C1 segment of cervical spinal cord (tissue), 14 donors: ENCODE results near the gene SPON2.
A peak's percentile ranks its signal among the peaks of the same experiment; 100 is the strongest.

Source experiments
- DNase-seq, 14 donors: peaks; one replicate each; lab custom pipeline; 2025; lab: John Stamatoyannopoulos, UW

SPON2 gene

GRCh38 chr4:1208970-1209704, 36.8 kb upstream of the SPON2 start:
- DNase-seq = peak in 1 of 14 donors; percentile 53

- no peak for DNase-seq
These were observed 36.0 kb upstream of the SPON2 start for GRCh38 chr4:1208266-1208961.

GRCh38 chr4:1207603-1208265, 35.4 kb upstream of the SPON2 start:
- peak in 9 of 14 donors; percentile 17 to 67 (median 38) for DNase-seq

- no peak for DNase-seq
These were observed 34.7 kb upstream of the SPON2 start for GRCh38 chr4:1207157-1207470.

GRCh38 chr4:1206299-1207156, 34.1 kb upstream of the SPON2 start:
- DNase-seq = no peak

- DNase-seq = no peak
These were observed 33.4 kb upstream of the SPON2 start for GRCh38 chr4:1205586-1206298.

GRCh38 chr4:1204828-1205585, 32.6 kb upstream of the SPON2 start:
- no peak for DNase-seq

- DNase-seq = no peak
These were observed 32.0 kb upstream of the SPON2 start for GRCh38 chr4:1204286-1204827.

GRCh38 chr4:1203026-1203616, 30.7 kb upstream of the SPON2 start:
- peak in 1 of 14 donors; percentile 82 for DNase-seq

- no peak for DNase-seq
These were observed 30.2 kb upstream of the SPON2 start for GRCh38 chr4:1202526-1203011.

GRCh38 chr4:1201851-1202525, 29.6 kb upstream of the SPON2 start:
- no peak for DNase-seq

- no peak for DNase-seq
These were observed 28.1 kb upstream of the SPON2 start for GRCh38 chr4:1200425-1201035.

GRCh38 chr4:1199556-1200331, 27.4 kb upstream of the SPON2 start:
- DNase-seq = no peak

GRCh38 chr4:1198098-1198844, 25.9 kb upstream of the SPON2 start:
- no peak for DNase-seq

GRCh38 chr4:1196421-1197183, 24.2 kb upstream of the SPON2 start:
- DNase-seq = no peak

GRCh38 chr4:1195891-1196401, 23.6 kb upstream of the SPON2 start:
- DNase-seq = no peak
